ENCODE data around the gene CDH22. TPM values are rescaled to one million over a fixed set of nuclear protein-coding genes. Genes with fewer than 3 reads are reported as not detected.

Gene CDH22, protein sequence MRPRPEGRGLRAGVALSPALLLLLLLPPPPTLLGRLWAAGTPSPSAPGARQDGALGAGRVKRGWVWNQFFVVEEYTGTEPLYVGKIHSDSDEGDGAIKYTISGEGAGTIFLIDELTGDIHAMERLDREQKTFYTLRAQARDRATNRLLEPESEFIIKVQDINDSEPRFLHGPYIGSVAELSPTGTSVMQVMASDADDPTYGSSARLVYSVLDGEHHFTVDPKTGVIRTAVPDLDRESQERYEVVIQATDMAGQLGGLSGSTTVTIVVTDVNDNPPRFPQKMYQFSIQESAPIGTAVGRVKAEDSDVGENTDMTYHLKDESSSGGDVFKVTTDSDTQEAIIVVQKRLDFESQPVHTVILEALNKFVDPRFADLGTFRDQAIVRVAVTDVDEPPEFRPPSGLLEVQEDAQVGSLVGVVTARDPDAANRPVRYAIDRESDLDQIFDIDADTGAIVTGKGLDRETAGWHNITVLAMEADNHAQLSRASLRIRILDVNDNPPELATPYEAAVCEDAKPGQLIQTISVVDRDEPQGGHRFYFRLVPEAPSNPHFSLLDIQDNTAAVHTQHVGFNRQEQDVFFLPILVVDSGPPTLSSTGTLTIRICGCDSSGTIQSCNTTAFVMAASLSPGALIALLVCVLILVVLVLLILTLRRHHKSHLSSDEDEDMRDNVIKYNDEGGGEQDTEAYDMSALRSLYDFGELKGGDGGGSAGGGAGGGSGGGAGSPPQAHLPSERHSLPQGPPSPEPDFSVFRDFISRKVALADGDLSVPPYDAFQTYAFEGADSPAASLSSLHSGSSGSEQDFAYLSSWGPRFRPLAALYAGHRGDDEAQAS
- total RNA-seq, result not detected

GRCh38 chr20:46308258-46309157, at the start of gene CDH22:
Gene CDH22 (minus strand): TSS chr20:46308498. CDS start chr20:46251294, 57,204 bp downstream.
- peaks cover 13% of the 10 kb centered on the region for H3K4me1 ChIP-seq (ENCODE audit: insufficient read depth, low read length)
- H3K9me3 ChIP-seq (ENCODE audit: low read depth, low read length), result no peaks in the 10 kb centered on the region
- H3K27me3 ChIP-seq (ENCODE audit: insufficient read depth, low read length), result peaks cover 67% of the 10 kb centered on the region
- no peak within 1 kb of the TSS for H3K4me3 ChIP-seq (ENCODE audit: low read length)

- H3K27me3 ChIP-seq (ENCODE audit: insufficient read depth, low read length), result no peaks in the 10 kb centered on the region
- H3K4me1 ChIP-seq (ENCODE audit: insufficient read depth, low read length), result peaks cover 54% of the 10 kb centered on the region
- no peaks in the 10 kb centered on the region for H3K9me3 ChIP-seq (ENCODE audit: low read depth, low read length)
- no peak overlapping the region for H3K4me3 ChIP-seq (ENCODE audit: low read length)
These were observed 48.8 kb upstream of the CDH22 start for GRCh38 chr20:46357030-46357514.

DNA sequence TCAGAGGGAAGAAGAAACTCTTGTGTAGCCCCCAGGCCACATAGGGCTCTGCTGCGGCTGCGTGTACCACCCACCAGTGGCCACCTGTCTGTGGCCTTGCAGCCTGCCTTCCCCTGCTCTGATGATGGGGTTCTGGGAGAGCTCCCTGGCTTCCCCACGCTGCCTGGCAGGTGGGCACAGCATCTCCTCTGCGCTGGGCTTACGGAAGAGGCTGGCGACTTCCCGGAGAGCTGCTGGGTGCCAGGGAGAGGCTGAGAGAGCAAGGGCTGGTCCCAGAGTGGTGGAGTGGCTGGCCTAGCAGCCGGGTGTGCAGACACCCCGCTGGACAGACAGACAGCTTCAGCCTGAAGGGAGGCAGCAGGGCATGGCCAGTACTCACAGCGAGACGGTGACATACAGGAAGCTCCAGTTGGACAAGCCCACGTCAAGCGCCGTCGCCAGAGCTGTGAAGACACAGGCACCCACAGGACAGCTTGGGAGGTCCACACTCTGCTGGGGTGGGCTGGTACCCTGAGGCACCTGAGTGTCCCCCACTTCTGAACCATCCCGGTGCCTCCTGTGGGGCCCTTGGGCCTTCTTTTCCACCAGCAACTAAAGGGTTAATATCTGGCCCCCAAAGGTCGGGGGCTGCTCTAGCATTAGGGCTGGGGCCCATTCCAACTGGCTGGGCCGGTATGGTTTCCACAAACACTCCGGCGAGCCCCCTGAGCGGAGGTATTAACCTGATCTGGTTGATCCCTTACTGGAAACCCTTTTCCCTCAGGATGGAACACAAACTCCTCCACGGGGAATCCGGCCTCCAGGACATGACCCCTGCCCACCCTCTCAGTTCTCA, 48.1 kb upstream of the CDH22 start:
- H3K4me3 ChIP-seq (ENCODE audit: low read length), result no peak overlapping the region
- H3K4me1 ChIP-seq (ENCODE audit: insufficient read depth, low read length), result peaks cover 51% of the 10 kb centered on the region
- no peaks in the 10 kb centered on the region for H3K9me3 ChIP-seq (ENCODE audit: low read depth, low read length)
- no peaks in the 10 kb centered on the region for H3K27me3 ChIP-seq (ENCODE audit: insufficient read depth, low read length)

DNA sequence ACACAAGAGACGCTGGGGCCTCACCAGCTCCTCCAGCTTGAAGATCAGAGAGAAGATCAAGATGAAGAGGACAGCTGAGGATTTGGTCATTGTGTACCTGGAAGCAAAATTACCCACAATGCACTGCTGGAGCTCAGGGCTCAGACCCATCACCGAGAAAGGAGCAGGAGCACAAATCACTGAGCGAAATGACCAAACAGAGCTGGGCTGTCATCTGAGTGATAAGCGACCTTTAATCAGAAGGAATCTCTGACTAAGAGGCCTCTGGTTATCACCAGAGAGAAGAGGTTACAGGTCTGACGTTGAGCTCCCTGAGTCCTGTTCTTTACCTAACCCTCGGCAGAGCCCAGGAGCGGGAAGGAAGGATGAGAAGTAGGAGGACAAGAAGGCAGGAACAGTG, 47.5 kb upstream of the CDH22 start:
- H3K27me3 ChIP-seq (ENCODE audit: insufficient read depth, low read length), result no peaks in the 10 kb centered on the region
- H3K4me3 ChIP-seq (ENCODE audit: low read length), result no peak overlapping the region
- no peaks in the 10 kb centered on the region for H3K9me3 ChIP-seq (ENCODE audit: low read depth, low read length)
- peaks cover 51% of the 10 kb centered on the region for H3K4me1 ChIP-seq (ENCODE audit: insufficient read depth, low read length)

GRCh38 chr20:46354920-46355654, 46.8 kb upstream of the CDH22 start:
- Histone ChIP-seq H3K4me1 (ENCODE audit: insufficient read depth, low read length) (peaks cover 51% of the 10 kb centered on the region), H3K4me3 (ENCODE audit: low read length) (no peak overlapping the region)

GRCh38 chr20:46354207-46354555, 45.9 kb upstream of the CDH22 start:
- Histone ChIP-seq H3K4me3 (ENCODE audit: low read length) (no peak overlapping the region), H3K27me3 (ENCODE audit: insufficient read depth, low read length) (no peaks in the 10 kb centered on the region), H3K9me3 (ENCODE audit: low read depth, low read length) (no peaks in the 10 kb centered on the region), H3K4me1 (ENCODE audit: insufficient read depth, low read length) (peaks cover 43% of the 10 kb centered on the region)

More at GRCh38 chr20:46354920-46355654, 46.8 kb upstream of the CDH22 start:
- no peaks in the 10 kb centered on the region for H3K9me3 ChIP-seq (ENCODE audit: low read depth, low read length)
- no peaks in the 10 kb centered on the region for H3K27me3 ChIP-seq (ENCODE audit: insufficient read depth, low read length)

- H3K27me3 ChIP-seq (ENCODE audit: insufficient read depth, low read length), result no peaks in the 10 kb centered on the region
- H3K4me3 ChIP-seq (ENCODE audit: low read length), result no peak overlapping the region
- H3K4me1 ChIP-seq (ENCODE audit: insufficient read depth, low read length), result peaks cover 38% of the 10 kb centered on the region
- no peaks in the 10 kb centered on the region for H3K9me3 ChIP-seq (ENCODE audit: low read depth, low read length)
These were observed 45.4 kb upstream of the CDH22 start for GRCh38 chr20:46353500-46354206.

- no peaks in the 10 kb centered on the region for H3K9me3 ChIP-seq (ENCODE audit: low read depth, low read length)
- H3K4me1 ChIP-seq (ENCODE audit: insufficient read depth, low read length), result peaks cover 26% of the 10 kb centered on the region
- no peaks in the 10 kb centered on the region for H3K27me3 ChIP-seq (ENCODE audit: insufficient read depth, low read length)
- no peak overlapping the region for H3K4me3 ChIP-seq (ENCODE audit: low read length)
These were observed 44.2 kb upstream of the CDH22 start for GRCh38 chr20:46352370-46352938.

DNA sequence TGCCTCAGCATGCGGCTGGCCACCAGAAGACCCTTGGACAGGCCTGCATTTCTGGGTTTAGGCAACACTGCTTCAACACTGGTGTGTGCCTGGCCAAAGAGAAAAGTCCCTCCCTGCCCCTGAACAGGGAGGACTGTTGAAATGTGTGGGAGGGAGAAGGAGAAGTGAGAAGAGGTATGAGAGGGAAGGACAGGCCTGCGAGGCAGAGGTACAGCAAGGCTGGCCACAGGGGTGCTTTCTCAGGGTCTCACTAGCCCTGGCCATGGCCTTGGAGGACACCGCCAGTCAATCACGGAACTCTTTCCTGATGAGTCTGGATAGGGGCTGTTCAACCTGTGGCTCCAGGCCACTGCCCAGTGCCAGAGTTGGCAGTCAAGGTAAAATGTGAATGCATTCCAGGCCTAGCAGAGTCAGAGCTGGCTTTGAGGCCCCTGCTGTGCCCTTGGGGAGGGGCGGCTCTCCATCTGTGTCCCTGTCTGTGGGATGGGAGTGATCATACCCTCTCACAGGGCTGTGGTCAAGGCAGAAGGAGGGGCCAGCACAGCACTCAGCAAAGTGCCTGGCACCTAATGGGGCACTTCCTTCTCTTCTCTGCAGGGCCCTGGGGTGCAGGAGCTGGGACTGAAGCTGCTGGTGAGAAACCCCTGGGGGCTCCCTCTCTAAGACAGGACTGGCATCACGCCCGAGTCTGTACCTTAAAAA, 43.2 kb upstream of the CDH22 start:
- peaks cover 18% of the 10 kb centered on the region for H3K4me1 ChIP-seq (ENCODE audit: insufficient read depth, low read length)
- no peaks in the 10 kb centered on the region for H3K27me3 ChIP-seq (ENCODE audit: insufficient read depth, low read length)
- no peaks in the 10 kb centered on the region for H3K9me3 ChIP-seq (ENCODE audit: low read depth, low read length)
- H3K4me3 ChIP-seq (ENCODE audit: low read length), result no peak overlapping the region

DNA sequence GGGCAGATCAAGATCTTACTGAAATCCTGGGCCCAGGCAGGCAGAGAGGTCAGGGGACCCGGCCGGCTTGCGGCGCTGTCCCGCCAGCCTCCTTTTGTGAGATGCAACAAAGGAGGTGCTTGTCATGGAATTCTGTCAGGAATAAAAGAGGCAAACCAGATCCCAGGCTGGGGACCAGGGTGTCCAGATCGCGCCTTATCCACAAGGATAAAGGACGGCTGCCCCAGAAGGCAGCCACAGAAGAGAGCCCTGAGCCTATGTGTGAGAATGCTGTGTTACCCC, 42.6 kb upstream of the CDH22 start:
- no peaks in the 10 kb centered on the region for H3K27me3 ChIP-seq (ENCODE audit: insufficient read depth, low read length)
- no peaks in the 10 kb centered on the region for H3K9me3 ChIP-seq (ENCODE audit: low read depth, low read length)
- H3K4me1 ChIP-seq (ENCODE audit: insufficient read depth, low read length), result peaks cover 18% of the 10 kb centered on the region
- no peak overlapping the region for H3K4me3 ChIP-seq (ENCODE audit: low read length)

DNA sequence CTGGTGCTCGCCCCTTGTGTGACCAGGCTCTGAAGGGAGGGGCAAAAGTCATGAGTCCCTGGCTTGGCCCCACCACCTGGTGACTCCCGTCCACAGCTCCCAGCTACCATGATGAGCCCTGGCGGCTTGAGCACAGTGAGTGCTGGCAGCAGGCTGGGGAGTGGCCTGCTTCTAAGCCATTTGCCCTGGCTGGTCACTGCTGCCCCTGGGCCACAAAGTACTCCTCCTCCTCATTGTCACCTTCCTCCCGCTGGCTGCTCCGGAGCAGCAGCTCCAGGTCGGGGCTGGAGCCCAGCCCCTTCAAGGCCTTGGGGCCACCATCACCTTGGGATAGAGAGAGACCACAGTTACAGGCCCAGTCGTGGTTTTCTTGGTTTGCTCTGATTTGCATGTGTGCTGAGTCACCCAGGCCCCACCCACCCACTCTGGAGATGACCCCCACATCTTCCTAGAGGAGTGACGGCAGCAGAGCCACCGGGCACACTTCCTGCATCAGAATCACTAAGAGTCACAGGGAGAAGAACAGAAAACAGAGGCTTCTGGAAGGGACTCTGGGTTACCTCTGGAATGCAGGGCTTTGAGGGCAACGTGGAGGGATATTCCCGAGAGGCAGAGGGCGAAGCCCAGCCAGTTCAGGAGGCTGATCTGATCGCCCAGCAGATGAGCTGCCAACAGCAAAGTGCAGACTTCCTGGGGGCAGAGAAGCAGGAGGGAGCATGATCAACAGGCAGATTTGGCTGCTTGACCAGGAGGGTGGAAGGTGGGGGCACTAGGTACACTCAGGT, 42.1 kb upstream of the CDH22 start:
- no peaks in the 10 kb centered on the region for H3K9me3 ChIP-seq (ENCODE audit: low read depth, low read length)
- no peak overlapping the region for H3K4me3 ChIP-seq (ENCODE audit: low read length)
- H3K27me3 ChIP-seq (ENCODE audit: insufficient read depth, low read length), result no peaks in the 10 kb centered on the region
- peaks cover 18% of the 10 kb centered on the region for H3K4me1 ChIP-seq (ENCODE audit: insufficient read depth, low read length)

DNA sequence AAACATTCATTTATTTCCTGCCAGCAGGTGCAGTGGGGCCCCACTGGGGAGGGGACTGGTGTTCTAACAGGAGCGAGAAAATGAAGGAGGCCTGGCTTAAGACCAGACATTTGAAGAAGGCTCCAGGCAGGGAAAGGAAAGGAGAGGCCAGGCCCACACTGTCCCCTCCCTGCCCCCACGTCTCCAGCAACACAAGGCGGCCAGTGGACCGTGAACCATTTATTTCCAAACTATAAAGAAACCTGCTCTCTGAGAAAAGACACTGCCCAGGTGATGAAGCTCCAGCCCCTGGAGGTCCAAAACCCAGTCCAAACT, 41.4 kb upstream of the CDH22 start:
- Histone ChIP-seq H3K9me3 (ENCODE audit: low read depth, low read length) (no peaks in the 10 kb centered on the region), H3K4me1 (ENCODE audit: insufficient read depth, low read length) (peaks cover 18% of the 10 kb centered on the region), H3K27me3 (ENCODE audit: insufficient read depth, low read length) (no peaks in the 10 kb centered on the region), H3K4me3 (ENCODE audit: low read length) (no peak overlapping the region)
